Measurements from ENCODE around the gene ADAMTSL5. TPM values are rescaled to one million over a fixed set of nuclear protein-coding genes. Genes with fewer than 3 reads are reported as not detected.

ADAMTSL5 gene
- total and polyA plus RNA-seq, 2 of the 8 experiments (the other 6 are each of a cell fraction or from before 2014, with no cell fraction given): 0.82 to 0.99 TPM

GRCh38 chr19:1487576-1488281 is 25.1 kb downstream of the ADAMTSL5 start:
- Histone ChIP-seq H3K27ac (ENCODE audit: low read depth, low read length) (no peak overlapping the region), H3K4me1 (replicated peaks in 1 of 4; ENCODE audit: control insufficient read depth in 3 of 4, insufficient read depth in 4 of 4, low read length in 3 of 4) (peaks cover 0 to 5% (median 2%) of the 10 kb centered on the region in 4 experiments; a peak in 4 of 7 replicates), H3K27me3 (replicated peaks in 1 of 4; ENCODE audit: control insufficient read depth in 3 of 4, extremely low read depth in 1 of 4, insufficient read depth in 3 of 4, low read length in 3 of 4) (peaks cover 3 to 17% (median 9%) of the 10 kb centered on the region in 4 experiments; a peak in 6 of 7 replicates), H3K23me2 (ENCODE audit: low read depth, low read length) (peaks cover 5% of the 10 kb centered on the region; the same call in 1 of the 2 replicates), H3K79me1 (ENCODE audit: low read depth, low read length) (no peaks in the 10 kb centered on the region), H2BK120ac (replicated peaks; ENCODE audit: low read depth, low read length) (no peak overlapping the region), H3K56ac (replicated peaks; ENCODE audit: insufficient read length, low read depth, low read length) (no peak overlapping the region), H3K79me2 (ENCODE audit: control insufficient read depth in 1 of 2, insufficient read depth in 2 of 2, low read length in 2 of 2) (no peaks in the 10 kb centered on the region), H3K4me3 (ENCODE audit: extremely low read depth in 1 of 4, insufficient read depth in 2 of 4, low read depth in 3 of 4, low read length in 4 of 4) (no peak overlapping the region), H2BK5ac (ENCODE audit: low read depth, low read length) (no peak overlapping the region), H2BK15ac (ENCODE audit: low read length) (no peak overlapping the region), H2AFZ (ENCODE audit: low read length) (no peak overlapping the region), H3K4me2 (ENCODE audit: insufficient read depth in 1 of 2, low read depth in 2 of 2, low read length in 2 of 2) (no peak overlapping the region), H3K36me3 (ENCODE audit: control insufficient read depth in 2 of 4, insufficient read depth in 4 of 4, low read length in 3 of 4) (no peaks in the 10 kb centered on the region), H3K14ac (ENCODE audit: insufficient read length) (no peak overlapping the region), H4K5ac (ENCODE audit: insufficient read length, low read depth, low read length) (no peak overlapping the region), H3K4ac (replicated peaks; ENCODE audit: insufficient read length, low read depth, low read length) (no peak overlapping the region), H4K8ac (ENCODE audit: extremely low read depth, insufficient read depth, low read length) (no peak overlapping the region; the same call in 1 of the 2 replicates), H2BK20ac (ENCODE audit: low read length) (no peak overlapping the region), H3K23ac (ENCODE audit: insufficient read length) (no peak overlapping the region), H3K9ac (replicated peaks in 1 of 4; ENCODE audit: extremely low read depth in 1 of 4, low read depth in 3 of 4, low read length in 3 of 4) (no peak overlapping the region), H4K20me1 (replicated peaks in 1 of 2; ENCODE audit: control insufficient read depth in 1 of 2, insufficient read depth in 2 of 2, low read length in 2 of 2) (no peaks in the 10 kb centered on the region), H4K91ac (replicated peaks; ENCODE audit: insufficient read length, low read length) (no peak overlapping the region), H2BK12ac (ENCODE audit: low read depth, low read length) (peak overlapping the region; percentile 60; the same call in 1 of the 2 replicates), H3K9me3 (ENCODE audit: insufficient read depth in 2 of 2, low read depth in 1 of 2, low read length in 1 of 2) (no peaks in the 10 kb centered on the region), H2AK5ac (ENCODE audit: low read depth, low read length) (no peak overlapping the region), H3K18ac (ENCODE audit: extremely low read depth, low read length) (no peak overlapping the region)
- 86% methylated on average over 29 of the region's 40 CpGs; no CpG with 5 or more reads in 1 of the 2 experiments for WGBS, 2 experiments (ENCODE audit: extremely low coverage in 1 of 2, insufficient coverage in 1 of 2, insufficient read length in 1 of 2, insufficient replicate concordance in 2 of 2, low coverage in 1 of 2, low lambda C conversion rate in 2 of 2, missing lambda C conversion rate in 1 of 2)
- ChIA-PET CTCF (ENCODE audit: partially characterized antibody) (interaction anchor here (0.6 kb wide), 1 partner anchor 649 kb away, joined by 3 read pairs; no protein-coding TSS in a partner anchor), POLR2A (ENCODE audit: partially characterized antibody) (interaction anchor here (0.5 to 0.7 kb wide), 2 partner anchors 19 to 51 kb away, joined by 3 read pairs; no protein-coding TSS in a partner anchor)
- FAIRE-seq (no peak), DNase-seq (ENCODE audit: low read depth in 1 of 2, low spot score in 2 of 2) (no peak)
- no peak for TF ChIP-seq ASH2L (IDR thresholded peaks at IDR 0.05; ENCODE audit: low read length)
- TF ChIP-seq CBX5 (IDR thresholded peaks at IDR 0.05; ENCODE audit: low read depth, low read length): no peak
- TF ChIP-seq SP4 (IDR thresholded peaks at IDR 0.05; ENCODE audit: low read length): no peak
- no peak for TF ChIP-seq POLR2A (IDR thresholded peaks at IDR 0.05; ENCODE audit: control extremely low read depth in 1 of 2, low read depth in 2 of 2, low read length in 2 of 2)
- TF ChIP-seq CREB1 (IDR thresholded peaks at IDR 0.05): no peak
- no peak for TF ChIP-seq CTCF (IDR thresholded peaks at IDR 0.05; ENCODE audit: control extremely low read depth in 1 of 3, insufficient read depth in 1 of 3, low read depth in 1 of 3, low read length in 3 of 3)
- no peak for TF ChIP-seq SP2 (IDR thresholded peaks at IDR 0.05; ENCODE audit: low read length)
- no peak for TF ChIP-seq SAP30 (IDR thresholded peaks at IDR 0.05; ENCODE audit: insufficient read depth, insufficient replicate concordance, low read length)
- TF ChIP-seq SUZ12 (IDR thresholded peaks at IDR 0.05; ENCODE audit: low read length): no peak
- no peak for TF ChIP-seq CHD2 (IDR thresholded peaks at IDR 0.05; ENCODE audit: low read length)
